Hematopoietic multipotent progenitor cell (in vitro differentiated cells): ENCODE results near the gene CD58. TPM values are rescaled to one million over a fixed set of nuclear protein-coding genes. Genes with fewer than 3 reads are reported as not detected.

Experiments used
- DNase-seq, 3 donors: peaks; one replicate each; pipeline ENCODE4 v3.0.0-alpha.2; 2011 to 2015; ENCODE audit warnings: low read depth in 2 of 3, low spot score in 2 of 3
- total RNA-seq: library from RNA; depleted of rRNA; stranded (reverse); fragments of >200 nt; gene quantifications from one replicate; pipeline ENCODE4 v1.2.3, GENCODE V29; 2012

Gene CD58
- total RNA-seq, 1 donor = 26.9 TPM

- peak in 2 of 3 donors; percentile 31 to 32 for DNase-seq
Observed at GRCh38 chr1:116515702-116516101, 55.1 kb downstream of the CD58 start.

DNA sequence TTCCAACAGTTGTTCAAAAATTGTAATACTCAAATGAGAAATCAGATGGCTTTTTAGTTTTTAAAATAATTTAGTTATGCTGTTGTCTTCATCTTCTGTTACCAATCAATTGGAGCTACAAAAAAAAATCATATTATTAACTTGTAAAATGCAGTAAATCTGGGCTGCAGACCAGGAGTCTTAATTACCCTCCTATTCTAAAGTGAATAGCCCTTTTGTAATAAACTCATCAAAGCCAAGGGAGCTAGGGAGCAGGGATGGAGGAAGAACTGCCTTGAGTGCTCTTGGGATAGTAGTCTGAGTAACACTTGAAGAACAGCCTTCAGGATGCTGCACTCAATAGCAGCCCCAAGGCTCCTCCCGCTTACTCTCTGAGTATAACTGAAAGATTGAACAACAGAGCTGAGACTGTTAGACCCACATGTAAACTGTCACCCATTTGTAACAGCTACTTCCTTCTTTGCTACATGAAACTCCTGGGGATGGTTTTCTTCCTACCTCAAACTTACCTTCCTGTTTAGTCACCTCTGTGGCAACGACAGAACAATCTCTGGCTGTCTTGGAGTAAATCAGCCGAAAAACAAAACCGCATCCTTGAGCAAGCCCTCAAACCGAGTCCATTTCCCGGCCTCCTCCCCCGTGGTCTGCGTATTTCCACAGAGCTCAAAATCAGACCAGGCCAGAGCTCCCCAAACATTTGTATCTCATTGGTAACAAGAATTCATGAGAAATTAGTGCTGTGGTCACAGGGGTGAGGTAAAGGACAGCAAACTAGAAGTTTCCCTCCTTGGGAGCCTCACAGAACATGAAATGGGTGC, 55.9 kb downstream of the CD58 start:
- DNase-seq = peak; percentile 40 to 94 (median 89)

GRCh38 chr1:116513956-116514355, 56.9 kb downstream of the CD58 start:
- DNase-seq = no peak

- DNase-seq = no peak
Observed at GRCh38 chr1:116511459-116512019, 59.3 kb downstream of the CD58 start.

DNA sequence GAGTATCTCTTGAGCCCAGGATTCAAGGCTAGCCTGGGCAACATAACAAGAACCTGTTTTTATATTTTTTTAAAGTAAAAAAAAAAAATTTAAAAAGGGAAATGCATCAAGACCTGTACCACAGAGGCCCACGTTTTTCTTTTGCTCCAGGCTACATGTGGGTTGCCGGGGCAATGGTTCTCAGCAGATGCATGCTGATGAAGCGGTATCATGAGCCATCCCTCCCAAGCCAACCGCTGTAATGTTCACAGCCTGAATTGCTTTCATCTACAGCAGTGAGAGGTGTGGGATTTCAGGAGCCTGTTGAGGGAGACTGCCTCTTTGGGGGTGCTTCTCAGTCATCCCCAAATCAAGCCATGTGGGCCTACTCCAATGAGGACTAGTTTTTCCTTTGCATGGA, 60.5 kb downstream of the CD58 start:
- peak in 2 of 3 donors; percentile 58 to 81 for DNase-seq

GRCh38 chr1:116508984-116509980, 61.5 kb downstream of the CD58 start:
- DNase-seq = peak in 2 of 3 donors; percentile 54 to 66

- DNase-seq = no peak
Observed at GRCh38 chr1:116508085-116508983, 62.5 kb downstream of the CD58 start.

GRCh38 chr1:116507631-116508030, 63.2 kb downstream of the CD58 start:
- no peak for DNase-seq

- DNase-seq = no peak
Observed at GRCh38 chr1:116506132-116507004, 64.5 kb downstream of the CD58 start.

DNA sequence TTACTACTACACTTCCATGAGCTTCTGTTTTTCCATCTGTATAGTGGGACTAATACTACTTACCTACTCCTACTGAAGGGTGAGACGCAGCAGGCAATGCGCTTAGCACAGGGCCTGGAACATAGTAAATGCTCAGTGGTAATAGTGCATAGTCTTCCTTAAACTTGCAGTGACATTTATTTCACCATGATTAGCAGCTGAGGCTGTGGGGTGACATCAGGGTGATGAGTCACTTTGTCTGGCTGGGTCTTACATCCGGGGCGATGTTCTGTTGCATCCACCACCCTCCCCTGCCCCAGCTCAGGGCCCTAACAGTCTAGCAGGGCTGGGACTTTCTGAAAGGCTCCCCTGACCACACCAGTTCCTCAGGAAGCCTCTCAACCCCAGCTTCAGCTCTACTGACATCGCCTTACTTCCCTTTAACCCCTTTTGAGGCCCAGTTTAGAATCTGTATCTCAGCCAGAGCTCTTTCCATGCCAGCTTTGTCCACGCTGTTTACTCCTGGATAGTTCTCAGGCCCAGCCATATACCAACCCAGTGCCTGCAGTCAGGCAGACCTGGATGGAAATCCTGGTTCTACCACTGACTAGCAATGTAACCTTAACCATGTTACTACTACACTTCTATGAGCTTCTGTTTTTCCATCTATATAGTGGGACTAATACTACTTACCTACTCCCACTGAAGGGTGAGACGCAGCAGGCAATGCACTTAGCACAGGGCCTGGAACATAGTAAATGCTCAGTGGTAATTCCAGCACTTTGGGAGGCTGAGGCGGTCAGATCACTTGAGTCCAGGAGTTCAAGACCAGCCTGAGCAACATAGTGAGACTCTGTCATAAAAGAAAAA, 66.3 kb downstream of the CD58 start:
- peak; percentile 52 to 94 (median 91) for DNase-seq

DNA sequence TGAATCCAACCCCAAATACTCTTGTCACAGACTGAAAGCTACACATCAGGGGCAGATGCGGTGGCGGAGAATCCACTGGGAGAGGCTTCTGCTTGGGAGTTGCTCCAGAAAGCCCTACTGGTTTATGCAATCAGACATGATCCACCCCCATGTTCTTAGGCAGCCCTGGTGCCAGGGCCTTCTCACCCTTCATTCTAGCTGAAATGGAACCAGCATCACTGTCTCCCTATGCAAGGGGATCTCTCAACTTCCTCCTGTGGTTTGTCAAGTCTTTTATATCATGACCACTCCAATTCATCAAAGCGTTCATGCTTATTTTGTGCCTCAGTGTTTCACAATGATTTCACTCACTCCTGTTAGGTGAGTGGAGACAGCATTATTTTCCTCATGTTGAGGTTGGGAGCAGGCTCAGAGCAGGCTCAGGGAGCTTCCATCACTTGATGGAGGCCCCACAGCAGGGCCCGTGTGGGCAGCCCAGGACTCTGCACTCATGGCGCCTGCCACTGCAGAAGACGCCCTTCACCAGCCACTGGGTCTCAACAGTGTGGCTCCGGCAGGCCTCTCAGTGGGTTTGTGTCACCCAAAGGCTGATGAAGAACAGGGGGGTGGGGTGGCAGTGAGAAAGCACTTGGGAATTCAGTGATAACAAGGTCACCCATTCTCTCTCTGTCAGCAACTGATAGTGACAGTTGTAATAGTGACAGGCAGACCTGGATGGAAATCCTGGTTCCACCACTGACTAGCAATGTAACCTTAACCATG, 67.1 kb downstream of the CD58 start:
- DNase-seq = peak in 1 of 3 donors; percentile 26

- DNase-seq = no peak
Observed at GRCh38 chr1:116502671-116503314, 68.0 kb downstream of the CD58 start.

- DNase-seq = no peak
Observed at GRCh38 chr1:116501870-116502244, 69.0 kb downstream of the CD58 start.

DNA sequence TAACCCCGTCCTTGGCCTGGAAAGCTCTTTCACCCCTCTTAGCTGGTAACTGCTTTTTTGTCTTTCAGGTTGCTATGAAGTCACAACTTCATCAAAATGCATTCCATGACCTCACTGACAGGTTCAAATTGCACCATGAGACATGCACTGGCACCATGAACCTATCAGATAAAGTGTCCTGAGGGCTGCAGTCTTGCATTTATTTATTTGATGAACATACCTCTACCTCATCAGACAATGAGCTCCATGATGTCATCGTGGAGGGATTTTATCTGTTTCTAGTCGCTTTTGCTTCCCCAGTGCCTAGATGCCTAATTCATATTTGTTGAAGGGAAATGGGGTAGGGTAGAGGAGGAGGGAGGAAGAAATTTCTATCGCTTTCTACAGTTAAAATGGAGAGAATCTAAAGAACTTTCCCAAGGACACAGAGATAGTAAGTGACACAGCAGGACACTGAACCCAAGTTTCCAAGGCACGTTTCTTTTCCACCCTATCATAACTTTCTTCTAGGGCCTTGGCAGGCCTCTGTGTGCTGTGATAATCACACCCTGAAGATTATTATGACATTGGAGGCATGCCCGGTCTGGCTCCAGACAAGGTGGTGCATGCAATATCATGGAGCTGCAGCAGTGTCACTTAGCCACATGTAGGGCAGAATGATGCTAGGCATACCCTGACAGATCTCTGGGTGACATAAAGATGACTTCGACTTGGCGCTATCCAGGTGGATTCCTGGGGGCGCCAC, 69.5 kb downstream of the CD58 start:
- no peak for DNase-seq

- peak; percentile 25 to 69 (median 64) for DNase-seq
Observed at GRCh38 chr1:116498789-116499628, 71.8 kb downstream of the CD58 start.
